D341Med (cell line): Measurements from ENCODE around the gene ZNF672.
"Not testable (repeated sequence)": the region's sequence is repeated elsewhere in the genome, so short reads cannot be mapped to it uniquely, and the experiment has no call there.

Experiments used
- DNase-seq: peaks from one replicate; pipeline ENCODE4 v3.0.0; 2012; ENCODE audit warnings: low spot score

Gene ZNF672

DNA sequence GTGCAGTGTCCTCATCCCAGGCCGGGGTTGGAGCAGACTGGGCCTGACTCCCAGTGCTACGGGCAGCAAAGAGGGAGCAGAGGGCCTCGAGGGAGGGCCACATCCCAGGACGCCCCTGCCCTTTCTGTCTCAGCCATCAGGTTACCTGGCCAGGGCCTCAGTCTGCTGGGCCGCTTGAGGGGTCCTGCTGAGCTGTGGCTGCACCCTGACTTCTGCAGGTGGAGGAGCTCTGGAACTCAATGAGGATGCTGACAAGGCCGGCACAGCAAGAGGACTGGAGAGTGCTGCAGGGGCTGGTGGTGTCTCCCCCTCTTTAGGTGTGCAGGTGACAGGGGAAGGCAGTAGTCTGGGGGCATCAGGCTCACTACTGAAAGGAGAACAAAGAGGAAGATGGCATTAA, 17.6 kb downstream of the ZNF672 start:
- DNase-seq: no peak

DNA sequence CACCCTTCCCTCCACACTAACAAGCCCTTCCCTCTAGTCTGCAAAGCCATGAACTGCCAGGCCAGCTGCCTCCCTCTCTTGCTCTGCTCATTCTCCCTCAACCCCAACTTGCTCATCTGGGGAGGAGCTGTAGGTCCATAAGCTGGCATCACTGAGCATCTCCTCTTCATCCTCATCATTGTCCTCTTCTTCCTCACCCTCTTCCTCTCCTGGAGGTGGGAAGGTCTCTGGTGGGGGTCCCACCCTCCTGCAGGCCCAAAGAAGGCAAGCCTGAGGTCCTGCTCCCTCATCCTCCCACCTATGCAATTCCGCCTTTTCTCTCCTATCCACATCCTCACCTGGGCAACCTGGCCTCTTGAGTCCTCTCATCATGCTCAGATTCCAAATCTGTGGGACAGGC, 18.2 kb downstream of the ZNF672 start:
- no peak for DNase-seq

DNA sequence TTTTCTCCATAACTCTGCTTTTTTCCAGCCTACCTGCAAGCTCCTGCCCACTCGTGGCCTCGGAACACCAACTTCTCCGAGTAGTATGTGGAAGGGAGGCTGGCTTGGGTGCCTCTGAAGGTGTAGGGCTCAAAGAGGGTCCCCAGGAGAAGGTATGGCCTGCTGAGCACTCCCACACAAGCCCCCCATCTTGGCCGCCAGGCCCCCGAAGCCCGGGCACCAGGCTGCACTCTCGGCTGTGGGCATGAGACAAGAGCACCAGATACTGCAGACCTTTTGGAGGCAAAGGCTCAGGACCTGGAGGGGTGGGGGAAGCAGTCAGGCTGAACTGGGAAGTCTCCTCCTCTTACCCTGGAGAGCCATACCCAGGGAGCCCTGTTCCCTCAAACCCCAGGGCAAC, 19.2 kb downstream of the ZNF672 start:
- DNase-seq: peak; percentile 38

DNA sequence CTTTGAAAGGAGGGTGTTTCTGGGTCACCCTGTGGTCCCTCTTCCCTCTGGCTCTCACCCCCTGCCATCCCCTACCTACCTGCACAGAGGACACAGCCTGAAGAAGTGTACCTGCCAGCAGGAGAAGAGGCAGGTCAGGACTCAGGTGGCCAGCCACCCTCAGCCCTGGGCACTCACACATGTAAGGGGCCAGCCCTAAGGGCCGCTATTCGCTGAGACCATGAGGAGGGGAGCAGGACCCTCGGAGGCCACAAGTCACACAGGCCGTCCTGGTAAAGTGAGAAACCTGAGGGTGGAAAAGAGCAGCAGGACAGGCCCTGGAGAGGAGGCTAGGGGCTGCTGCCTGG, 19.7 kb downstream of the ZNF672 start:
- no peak for DNase-seq

DNA sequence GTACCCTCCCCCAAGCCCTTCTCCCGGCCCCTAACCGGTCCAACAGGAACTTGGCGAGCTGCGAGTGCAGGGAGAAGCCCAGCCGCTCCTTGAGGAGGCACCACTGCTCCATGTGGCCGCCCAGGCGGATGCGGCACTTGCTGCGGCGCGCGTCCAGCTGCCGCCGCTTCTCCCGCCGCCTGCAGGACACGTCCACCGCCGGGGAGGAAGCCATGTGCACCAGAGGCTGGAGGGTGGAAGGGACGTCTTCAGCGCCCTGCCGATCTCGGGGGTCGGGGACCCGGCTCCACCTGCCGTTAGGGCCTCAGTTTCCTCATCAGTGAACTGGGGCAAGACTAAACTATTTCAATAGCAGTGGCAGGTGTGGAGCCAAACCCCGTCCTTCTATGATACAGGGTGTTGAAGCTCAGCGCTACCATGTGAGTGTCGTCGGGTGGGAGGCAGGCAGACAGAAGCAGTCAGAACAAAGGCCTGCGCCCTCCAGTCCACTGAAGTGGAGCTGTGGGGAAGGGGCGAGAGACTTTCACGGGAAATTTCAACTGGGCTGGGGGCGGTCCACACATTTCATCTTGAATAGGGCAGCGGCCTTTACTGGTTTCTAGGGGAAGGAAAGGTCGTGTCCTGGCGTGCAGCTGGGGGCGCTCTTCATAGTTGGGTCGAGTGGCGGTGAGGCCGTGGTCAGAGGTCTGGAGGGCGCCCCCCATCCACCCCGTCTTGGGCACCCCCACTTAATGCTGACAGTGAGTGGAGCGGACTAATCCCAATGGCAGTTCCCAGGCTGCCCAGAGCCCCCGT, 20.3 kb downstream of the ZNF672 start:
- DNase-seq: peak; percentile 82

DNA sequence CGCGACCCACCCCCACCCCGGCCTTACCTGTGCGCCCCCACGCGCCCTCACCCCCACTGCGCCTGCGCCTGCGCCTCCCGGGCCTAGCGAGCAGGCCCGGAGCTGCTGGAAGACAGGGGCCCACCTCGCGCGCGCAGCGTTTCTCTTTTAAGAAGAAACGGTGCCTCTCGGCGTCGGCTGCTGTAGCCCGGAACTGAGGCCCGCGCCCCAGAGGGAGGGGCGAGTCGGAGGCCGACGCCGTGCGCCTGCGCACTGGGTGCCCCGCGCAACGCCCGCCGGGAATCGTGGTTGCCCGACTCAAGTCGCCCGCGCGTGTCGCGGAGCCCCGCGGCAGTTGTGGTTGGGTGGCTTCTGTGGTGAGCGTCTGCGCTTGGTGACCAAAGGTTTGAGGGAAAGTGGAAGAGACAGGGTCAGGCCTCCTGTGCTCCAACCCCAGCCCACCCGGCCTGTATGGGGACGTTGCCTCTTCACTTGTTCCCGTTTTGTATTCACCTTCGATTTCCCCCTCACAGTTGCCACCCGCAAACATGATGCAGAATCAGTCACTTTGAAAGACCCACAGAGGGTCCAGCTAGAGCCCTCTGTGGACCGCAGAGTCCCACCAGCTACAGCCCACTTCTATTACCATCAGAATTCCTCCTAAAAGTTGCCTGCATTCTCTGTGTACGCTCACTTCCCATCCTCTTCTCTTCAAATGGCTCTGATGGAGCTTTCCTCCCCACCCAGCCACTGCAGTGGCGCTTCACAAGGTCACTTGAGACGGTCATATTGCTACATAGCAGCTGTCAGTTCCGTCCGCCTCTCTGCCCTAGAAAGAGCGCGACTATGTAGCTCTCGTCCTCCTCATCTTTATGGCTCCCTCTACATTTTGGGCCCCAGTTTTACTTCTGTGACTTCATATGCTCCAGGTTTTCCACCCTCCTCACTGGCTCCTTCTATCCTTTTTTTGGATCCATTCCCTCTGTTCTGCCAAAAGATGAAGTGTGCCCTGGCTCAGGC, 21.2 kb downstream of the ZNF672 start, which contains the start of gene ZNF692:
TSS of gene ZNF692 (minus strand) at position 195 of the 999 bp plus-strand sequence. CDS start 776 bp downstream, outside the sequence.
- DNase-seq: peak; percentile 99

DNA sequence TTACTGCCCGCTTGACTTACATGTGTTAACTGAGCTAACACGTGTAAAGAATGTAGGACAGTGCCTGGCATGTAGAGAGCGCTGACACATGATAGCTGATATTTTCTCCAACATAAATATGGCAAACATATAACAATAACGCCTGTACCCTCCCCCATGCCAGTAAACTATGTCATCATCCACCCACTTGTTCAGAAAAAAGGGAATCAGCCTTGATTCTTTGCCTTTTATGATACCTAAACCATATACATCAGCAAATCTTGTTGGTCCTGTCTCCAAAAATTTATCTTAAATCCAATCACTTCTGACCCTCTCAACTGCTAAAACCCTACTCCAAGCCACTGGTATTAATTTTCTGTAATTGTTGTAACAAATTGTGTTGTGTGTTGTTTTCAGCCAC, 22.0 kb downstream of the ZNF672 start:
- DNase-seq: no peak

DNA sequence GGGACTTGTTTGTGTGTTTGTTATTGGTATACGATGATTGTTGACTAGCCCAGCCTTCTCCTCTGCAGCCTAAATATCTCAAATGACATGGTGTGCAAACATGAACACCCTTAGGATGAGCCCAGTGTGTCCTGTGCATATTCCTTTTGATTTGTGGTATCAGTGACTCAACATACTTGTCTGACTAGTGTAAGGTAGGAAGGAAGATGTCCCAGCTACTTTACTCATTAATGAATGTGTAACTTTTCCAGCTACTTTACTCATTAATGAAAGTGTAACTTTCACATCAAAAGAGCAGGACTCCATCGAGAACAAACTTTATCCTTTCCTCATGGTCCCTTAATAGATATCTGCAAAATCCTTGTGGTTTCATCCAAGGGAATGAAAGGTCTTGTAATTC, 23.6 kb downstream of the ZNF672 start:
- no peak for DNase-seq

DNA sequence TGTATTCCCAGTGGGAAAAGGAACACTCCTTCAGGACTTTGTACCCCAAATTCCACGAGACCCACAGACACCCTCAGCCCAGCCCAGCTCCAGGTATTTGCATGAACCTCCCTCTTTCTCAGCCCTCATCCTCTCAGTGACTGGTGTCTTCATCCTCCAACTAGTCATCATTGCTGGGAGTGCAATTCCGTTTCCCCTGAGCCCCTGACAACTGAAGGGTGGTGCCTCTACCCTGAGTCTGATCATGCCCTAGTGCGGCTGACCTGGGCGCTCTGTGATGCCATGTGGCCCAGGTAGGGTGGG, 24.6 kb downstream of the ZNF672 start:
- no peak for DNase-seq

DNA sequence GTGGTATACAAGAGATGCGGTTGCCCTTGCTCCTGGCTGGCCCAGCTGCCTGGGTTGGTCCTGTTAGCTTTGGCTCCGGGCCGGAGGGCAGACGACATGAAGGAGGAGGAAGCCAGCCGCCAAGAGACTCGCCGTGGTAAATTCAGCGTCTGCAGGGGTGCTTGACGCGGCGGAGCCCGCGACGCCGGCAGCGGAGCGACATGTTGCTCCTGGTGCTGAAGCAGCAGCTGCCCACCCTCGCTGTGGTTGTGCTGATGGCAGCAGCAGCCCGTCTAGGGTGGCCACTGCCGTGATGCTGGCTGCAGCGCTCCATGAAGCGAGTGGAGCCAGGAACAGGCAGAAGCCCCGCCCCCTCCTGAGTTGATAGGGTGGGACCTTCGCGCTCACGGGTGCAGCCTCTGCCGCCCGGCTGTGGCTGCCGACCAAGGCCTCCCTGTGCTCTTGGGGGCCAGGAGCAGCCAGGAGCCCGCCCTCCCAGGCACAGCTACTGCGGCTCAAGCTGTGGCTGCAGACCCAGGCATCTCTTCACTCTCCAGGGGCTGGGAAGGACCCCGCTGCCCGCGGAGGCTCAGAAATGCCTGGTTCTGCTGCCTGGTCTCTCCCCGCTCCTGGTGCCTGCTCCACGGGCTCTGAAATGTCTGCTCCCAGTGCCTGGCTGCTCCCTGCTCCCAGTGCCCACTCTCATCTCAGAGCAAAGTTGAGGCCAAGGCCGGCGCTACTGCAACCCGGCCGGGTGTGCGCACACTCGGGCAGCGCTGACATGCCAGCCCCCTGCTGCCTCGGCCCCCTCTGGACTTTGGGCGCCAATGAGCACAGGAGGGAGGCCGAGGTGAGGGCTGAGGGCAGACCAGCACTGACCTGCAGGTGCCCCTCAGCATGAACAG, 25.2 kb downstream of the ZNF672 start:
- peak; percentile 82 for DNase-seq

DNA sequence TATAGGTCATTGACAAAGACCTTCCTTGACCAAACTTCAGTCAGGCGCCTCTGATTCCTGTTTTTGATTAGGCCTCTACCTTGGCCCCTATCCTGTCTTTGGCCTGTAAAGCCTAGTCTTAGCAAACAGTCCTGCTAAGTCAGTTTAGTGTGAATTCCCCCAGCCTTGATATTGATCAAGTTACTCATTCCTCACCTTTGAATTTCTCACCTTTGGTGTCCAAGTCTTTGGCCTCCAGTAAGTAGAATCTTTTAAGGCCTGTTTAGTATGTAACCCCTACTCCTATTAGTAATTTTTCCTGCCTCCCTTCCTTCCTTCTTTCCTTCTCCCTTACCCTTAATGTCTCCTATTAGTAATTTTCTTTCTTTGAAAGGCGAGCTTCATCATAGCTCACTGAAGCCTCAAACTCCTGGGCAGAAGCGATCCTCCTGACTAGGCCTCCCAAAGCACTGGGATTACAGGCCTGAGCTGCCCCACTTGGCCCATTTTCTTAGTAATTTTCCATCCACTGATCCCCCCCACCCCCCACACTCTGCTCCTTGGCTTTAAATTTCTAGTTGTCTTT, 33.9 kb downstream of the ZNF672 start:
- no peak for DNase-seq

DNA sequence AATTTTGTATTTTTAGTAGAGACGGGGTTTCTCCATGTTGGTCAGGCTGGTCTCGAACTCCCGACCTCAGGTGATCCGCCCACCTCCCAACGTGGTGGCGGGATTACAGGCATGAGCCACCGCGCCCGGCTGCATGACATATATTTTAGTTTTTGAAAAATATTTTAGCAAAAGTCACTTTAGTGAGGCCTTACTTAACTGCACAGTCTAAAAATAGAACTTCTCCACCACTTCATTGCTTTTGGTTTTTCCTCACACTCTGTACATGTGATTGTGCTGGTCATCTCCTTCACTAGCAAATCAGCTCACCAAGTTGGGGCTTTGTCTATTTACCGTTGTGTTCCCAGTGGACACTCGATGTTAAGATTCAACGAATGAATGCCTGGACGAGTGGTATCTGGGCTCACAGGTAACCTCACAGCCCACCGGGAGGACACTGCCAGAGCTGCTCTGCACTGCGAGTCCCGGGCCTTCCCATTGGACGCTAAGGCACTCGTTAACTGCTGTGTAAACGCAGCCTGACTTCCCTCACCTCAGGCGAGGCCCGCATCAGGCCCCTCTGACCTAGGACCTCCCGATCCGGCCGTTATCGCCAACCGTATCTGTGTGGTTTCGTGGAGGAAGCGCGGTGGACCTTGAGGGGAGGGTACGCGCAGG, 34.9 kb downstream of the ZNF672 start:
- DNase-seq: peak; percentile 78

DNA sequence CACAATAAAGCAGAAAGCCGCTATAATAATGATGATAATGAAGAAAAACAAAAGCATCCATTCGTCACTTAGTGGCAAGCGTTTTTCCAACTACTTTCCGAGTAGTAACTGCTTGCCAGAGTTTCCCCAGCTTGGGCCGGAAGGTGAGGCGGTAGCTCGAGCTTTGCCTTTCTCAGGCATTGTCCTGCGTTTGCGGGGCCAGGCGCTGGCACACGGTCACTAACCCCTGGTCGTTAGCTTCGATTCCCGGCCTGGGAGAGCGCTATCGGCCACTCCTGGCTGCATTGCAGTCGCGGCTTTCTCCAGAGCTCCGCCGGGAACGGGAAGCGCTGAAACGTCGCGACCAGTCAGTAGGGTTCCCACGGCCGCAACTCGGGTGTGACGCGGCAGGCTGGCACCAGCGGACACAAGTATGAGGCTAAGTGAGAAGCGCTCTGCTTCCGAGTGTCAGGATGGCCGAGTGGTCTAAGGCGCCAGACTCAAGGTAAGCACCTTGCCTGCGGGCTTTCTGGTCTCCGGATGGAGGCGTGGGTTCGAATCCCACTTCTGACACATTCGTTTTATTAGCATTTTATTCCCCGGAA, 35.5 kb downstream of the ZNF672 start:
- peak; percentile 94 for DNase-seq

DNA sequence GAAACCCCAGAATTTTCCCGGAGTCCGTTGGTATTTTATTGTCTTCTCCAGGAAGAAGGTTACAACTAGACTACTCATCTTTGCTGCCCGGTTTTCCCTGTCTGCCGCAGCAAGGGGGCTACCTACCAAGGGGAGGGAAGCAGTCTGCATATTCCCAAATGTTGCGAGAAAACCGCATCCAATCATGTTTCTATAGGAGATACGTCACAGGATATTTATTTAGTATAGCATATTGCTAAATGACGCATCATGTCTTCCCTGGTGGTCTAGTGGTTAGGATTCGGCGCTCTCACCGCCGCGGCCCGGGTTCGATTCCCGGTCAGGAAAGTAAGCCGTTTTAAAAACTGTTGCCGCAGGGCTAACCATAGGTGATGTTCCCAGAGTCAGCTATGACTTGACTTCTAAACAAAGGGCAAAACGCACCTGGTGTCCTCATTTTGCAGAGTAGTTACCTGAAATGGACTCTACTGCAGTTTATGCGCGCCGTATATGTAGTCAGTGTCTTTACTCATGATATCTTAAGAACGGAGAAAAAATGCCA, 36.0 kb downstream of the ZNF672 start:
- DNase-seq: peak; percentile 72

DNA sequence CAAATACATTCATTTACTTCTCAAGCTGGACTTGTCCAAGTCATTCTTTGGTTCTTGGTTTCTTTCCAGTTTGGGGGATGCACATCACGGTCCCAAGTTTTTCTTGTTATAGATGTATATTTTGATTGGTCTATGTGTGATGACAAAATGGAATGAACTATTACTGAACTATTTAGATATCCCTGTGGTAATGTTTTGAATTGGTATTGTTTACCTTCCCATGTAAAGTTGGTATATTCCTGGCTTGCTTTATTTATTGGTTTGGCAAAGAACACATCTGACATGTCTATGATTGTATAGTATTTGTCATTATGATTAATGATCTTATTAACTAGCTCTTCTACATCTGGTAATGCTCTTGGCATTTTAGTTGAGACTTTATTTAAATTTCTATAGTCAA, 43.2 kb downstream of the ZNF672 start:
- no peak for DNase-seq

DNA sequence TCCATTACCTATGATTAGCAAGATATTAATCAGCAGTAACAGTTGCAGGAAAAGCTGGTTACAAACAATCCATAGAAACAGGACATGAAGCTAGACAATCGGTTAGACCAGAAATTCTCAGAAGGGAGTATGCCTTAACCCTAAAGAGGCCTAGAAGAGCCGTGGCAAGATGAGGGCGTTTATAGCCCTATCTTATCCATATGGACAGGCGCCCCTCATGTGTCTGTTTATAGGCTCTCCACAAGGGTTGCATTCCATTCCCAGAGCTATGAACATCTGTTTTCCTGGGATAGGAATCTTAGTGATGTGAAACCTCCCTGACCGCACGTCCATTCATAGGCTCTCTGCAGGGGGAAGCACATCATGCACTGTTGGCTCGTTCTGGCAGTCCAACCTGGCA, 44.4 kb downstream of the ZNF672 start:
- not testable (repeated sequence) for DNase-seq

DNA sequence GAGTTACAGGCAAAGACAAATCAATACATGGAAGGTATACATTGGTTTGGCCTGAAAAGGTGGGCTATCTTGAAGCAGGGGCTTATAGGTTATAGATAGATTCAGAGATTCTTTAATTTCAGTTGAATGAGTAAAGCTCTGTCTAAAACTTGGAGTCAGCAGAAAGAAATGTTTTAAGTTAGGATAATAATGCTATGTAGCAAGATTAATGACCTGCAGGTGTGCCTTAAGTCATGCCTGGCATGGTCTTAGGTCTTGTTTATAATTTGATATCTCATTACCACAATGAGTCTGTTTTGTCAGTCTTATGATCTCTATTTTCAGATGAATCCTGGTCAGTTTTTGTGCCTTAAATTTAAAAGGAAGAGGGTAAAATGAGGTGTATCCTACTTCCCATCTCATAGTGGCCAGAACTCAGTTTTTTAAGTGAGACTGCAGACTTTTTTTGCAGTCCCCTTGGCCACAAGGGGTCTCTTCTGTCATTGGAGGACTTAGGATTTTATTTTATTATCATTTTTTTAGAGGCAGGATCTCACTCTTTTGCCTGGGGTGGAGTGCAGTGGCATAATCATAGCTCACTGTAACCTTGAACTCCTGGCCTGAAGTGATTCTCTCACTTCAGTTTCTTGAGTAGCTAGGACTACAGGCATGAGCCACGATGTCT, 46.7 kb downstream of the ZNF672 start:
- no peak for DNase-seq

DNA sequence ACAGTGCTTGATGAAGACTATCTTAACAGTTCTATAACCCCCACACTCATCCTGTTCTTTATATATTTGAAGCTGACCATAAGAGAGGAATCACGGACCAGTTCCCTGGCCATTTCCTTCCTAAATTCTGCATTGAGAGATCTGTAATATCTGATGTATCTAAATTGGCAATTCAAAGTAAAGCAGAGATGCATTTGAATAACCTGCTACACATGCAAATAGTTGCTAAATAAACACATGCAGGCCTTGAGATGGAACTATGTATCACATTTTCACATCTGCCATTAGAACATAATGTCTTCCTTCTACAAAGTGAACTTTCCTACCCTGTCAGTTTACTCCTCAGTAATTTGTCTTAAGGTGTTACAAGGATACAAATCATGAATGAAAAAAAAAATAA, 47.6 kb downstream of the ZNF672 start:
- no peak for DNase-seq

DNA sequence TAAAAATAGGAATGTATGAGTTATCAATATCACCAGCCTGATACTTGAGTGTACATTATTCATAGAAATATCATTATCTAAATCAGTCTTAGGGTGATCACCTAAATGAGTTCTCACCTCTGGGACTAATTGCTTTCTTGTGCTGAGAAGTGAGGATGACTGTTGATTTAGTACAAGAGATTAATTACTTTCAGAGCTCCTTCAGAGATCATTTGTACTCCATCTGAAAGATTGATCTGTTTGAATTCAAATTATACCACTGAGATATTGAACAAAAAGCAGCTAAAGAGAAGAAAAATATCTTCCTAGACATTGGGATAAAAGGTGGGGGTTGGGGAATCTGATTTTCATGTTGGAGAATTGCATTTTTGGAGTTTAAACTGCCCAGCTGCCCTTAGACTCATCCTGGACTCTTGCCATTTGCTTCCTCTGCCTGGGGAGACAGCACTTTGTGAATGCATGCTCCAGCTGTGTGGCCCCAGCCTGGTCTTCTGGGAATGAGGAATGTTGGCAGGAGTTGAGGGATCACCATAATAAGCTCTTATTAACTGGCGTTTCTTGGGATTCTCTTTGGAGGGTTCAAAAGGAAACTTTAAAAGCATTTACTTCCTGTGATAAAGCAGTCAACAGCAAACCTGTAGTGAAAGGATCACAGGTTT, 48.3 kb downstream of the ZNF672 start:
- DNase-seq: no peak

DNA sequence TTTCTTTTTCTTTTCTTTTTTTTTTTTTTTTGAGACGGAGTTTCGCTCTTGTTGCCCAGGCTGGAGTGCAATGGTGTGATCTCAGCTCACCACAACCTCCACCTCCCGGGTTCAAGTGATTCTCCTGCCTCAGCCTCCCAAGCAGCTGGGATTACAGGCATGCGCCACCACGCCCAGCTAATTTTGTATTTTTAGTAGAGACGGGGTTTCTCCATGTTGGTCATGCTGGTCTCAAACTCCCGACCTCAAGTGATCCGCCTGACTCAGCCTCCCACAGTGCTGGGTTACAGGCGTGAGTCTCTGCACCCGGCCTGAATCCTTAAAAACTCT, 51.9 kb downstream of the ZNF672 start:
- not testable (repeated sequence) for DNase-seq
